ENCODE results near the gene TRIM67.
A peak's percentile ranks its signal among the peaks of the same experiment; 100 is the strongest.

TRIM67 gene

DNA sequence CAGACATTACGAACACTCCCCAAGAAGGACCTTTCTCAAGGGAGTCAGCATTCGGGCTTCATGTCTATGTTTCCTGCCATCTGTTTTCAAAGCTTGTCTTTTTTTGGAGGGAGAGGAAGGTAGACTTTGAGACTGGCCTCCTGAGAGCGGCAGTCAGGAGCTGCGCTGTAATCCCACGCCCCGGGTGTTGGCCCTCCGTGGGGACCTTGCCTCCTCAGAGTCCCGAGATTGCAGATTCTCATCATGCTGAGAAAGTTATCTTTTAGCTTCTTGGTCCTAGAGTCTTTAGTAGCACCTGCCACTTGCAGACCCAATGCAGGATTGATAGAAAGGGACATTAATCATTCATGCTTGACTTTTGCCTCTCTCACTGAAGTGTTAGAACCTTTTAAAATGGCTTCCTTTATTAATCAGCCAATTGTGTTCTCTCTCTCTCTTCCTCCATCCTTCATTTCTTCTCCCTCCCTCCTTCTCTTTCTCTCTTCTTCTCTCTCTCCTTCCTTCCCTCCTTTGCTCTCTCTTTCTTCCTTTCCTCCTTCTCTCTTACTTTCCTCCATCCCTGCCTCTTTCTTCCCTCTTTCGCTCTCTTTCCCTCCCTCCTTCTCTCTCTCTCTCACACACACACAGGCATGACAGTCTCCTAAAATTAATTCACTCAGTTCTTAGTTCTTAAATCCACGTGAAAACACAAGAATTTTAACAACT lies 54.0 kb downstream of the TRIM67 start (continued):
- no peak for TF ChIP-seq ZNF792 (tag by site-specific recombination; IDR thresholded peaks at IDR 0.05)
- TF ChIP-seq ZNF114 (tag by site-specific recombination; IDR thresholded peaks at IDR 0.05) = 0 out of 2 replicates have a peak, but pooled peaks have one; percentile 19
- peak; percentile 36; the same call in 1 of the 2 replicates for TF ChIP-seq BCL6B (tag by site-specific recombination; IDR thresholded peaks at IDR 0.05)
- peak; percentile 95 for TF ChIP-seq ZNF366 (tag by site-specific recombination; conservative IDR thresholded peaks at IDR 0.05)
- TF ChIP-seq, protein P1, sequence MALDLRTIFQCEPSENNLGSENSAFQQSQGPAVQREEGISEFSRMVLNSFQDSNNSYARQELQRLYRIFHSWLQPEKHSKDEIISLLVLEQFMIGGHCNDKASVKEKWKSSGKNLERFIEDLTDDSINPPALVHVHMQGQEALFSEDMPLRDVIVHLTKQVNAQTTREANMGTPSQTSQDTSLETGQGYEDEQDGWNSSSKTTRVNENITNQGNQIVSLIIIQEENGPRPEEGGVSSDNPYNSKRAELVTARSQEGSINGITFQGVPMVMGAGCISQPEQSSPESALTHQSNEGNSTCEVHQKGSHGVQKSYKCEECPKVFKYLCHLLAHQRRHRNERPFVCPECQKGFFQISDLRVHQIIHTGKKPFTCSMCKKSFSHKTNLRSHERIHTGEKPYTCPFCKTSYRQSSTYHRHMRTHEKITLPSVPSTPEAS (tag by site-specific recombination; IDR thresholded peaks at IDR 0.05) = no peak
- peak; percentile 96 for TF ChIP-seq PRDM1 (tag by site-specific recombination; IDR thresholded peaks at IDR 0.05)

DNA sequence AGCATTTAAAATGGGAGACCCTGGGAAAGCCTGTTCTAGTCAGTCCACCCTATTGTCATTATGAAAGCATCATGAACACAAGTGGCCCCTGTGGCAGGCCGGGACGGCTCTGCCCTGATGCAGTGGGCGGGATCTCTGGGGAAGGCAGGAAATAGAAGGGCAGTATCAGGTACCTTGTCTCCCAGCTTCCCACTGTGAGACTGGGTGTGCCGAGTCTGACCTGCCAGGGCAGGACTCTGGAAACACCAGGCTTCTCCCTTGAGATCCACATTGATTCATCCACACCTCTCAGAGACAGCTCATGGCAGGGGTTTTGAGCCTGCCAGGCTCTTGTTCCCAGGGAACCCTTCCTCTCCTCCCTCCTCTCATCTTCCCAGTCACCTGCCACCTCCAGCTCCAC lies 54.6 kb downstream of the TRIM67 start:
- no peaks in the 10 kb centered on the region for H3K4me1 ChIP-seq (ENCODE audit: control insufficient read depth, insufficient read depth, low read length)
- no peak overlapping the region for H3K4me3 ChIP-seq (ENCODE audit: low read depth, low read length)
- ChIA-PET CTCF (interaction anchor here (0.6 to 1.6 kb wide), 4 partner anchors 121 to 1418 kb away, joined by 3 to 6 read pairs (median 4); partner anchors contain the start of gene EXOC8), POLR2A (interaction anchor here (0.6 to 1.5 kb wide), 2 partner anchors 12 to 121 kb away, joined by 4 to 6 read pairs; partner anchors contain the start of genes EXOC8 and SPRTN)
- no peaks in the 10 kb centered on the region for H3K9me3 ChIP-seq (ENCODE audit: control insufficient read depth, insufficient read depth, low read depth, low read length)
- no peak overlapping the region for H3K27ac ChIP-seq (ENCODE audit: extremely low read depth, low read depth, low read length)
- H3K36me3 ChIP-seq (ENCODE audit: control insufficient read depth in 2 of 2, insufficient read depth in 1 of 2, low read length in 2 of 2) = no peaks in the 10 kb centered on the region
- TF ChIP-seq KLF10 (tag by site-specific recombination; IDR thresholded peaks at IDR 0.05) = no peak
- no peak for TF ChIP-seq PRDM6 (tag by site-specific recombination; IDR thresholded peaks at IDR 0.05)
- TF ChIP-seq, protein P2, sequence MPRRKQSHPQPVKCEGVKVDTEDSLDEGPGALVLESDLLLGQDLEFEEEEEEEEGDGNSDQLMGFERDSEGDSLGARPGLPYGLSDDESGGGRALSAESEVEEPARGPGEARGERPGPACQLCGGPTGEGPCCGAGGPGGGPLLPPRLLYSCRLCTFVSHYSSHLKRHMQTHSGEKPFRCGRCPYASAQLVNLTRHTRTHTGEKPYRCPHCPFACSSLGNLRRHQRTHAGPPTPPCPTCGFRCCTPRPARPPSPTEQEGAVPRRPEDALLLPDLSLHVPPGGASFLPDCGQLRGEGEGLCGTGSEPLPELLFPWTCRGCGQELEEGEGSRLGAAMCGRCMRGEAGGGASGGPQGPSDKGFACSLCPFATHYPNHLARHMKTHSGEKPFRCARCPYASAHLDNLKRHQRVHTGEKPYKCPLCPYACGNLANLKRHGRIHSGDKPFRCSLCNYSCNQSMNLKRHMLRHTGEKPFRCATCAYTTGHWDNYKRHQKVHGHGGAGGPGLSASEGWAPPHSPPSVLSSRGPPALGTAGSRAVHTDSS (tag by site-specific recombination; IDR thresholded peaks at IDR 0.05) = no peak
- no peak for TF ChIP-seq ZNF202 (tag by site-specific recombination; IDR thresholded peaks at IDR 0.05; ENCODE audit: borderline replicate concordance)
- no peak for TF ChIP-seq ZFP41 (tag by site-specific recombination; IDR thresholded peaks at IDR 0.05; ENCODE audit: borderline replicate concordance)
- no peak for TF ChIP-seq ZNF48 (tag by site-specific recombination; IDR thresholded peaks at IDR 0.05)
- TF ChIP-seq ZNF501 (tag by site-specific recombination; IDR thresholded peaks at IDR 0.05) = no peak
- peak; percentile 64; the same call in 1 of the 2 replicates for TF ChIP-seq KLF17 (tag by site-specific recombination; IDR thresholded peaks at IDR 0.05)
- no peak for TF ChIP-seq ZNF133 (tag by site-specific recombination; IDR thresholded peaks at IDR 0.05)
- 0 out of 2 replicates have a peak, but pooled peaks have one; percentile 8 for TF ChIP-seq ZFHX2 (tag by site-specific recombination; conservative IDR thresholded peaks at IDR 0.05)
- TF ChIP-seq ZFP3 (tag by site-specific recombination; IDR thresholded peaks at IDR 0.05; ENCODE audit: low read depth) = no peak
- no peak for TF ChIP-seq ZSCAN16 (tag by site-specific recombination; IDR thresholded peaks at IDR 0.05)
- no peak for TF ChIP-seq ZNF623 (tag by site-specific recombination; IDR thresholded peaks at IDR 0.05)
- TF ChIP-seq SP3 (tag by site-specific recombination; IDR thresholded peaks at IDR 0.05) = peak; percentile 50; the same call in 1 of the 2 replicates
- peak; percentile 43 for TF ChIP-seq ZIC2 (tag by site-specific recombination; IDR thresholded peaks at IDR 0.05)
- TF ChIP-seq, protein P3, sequence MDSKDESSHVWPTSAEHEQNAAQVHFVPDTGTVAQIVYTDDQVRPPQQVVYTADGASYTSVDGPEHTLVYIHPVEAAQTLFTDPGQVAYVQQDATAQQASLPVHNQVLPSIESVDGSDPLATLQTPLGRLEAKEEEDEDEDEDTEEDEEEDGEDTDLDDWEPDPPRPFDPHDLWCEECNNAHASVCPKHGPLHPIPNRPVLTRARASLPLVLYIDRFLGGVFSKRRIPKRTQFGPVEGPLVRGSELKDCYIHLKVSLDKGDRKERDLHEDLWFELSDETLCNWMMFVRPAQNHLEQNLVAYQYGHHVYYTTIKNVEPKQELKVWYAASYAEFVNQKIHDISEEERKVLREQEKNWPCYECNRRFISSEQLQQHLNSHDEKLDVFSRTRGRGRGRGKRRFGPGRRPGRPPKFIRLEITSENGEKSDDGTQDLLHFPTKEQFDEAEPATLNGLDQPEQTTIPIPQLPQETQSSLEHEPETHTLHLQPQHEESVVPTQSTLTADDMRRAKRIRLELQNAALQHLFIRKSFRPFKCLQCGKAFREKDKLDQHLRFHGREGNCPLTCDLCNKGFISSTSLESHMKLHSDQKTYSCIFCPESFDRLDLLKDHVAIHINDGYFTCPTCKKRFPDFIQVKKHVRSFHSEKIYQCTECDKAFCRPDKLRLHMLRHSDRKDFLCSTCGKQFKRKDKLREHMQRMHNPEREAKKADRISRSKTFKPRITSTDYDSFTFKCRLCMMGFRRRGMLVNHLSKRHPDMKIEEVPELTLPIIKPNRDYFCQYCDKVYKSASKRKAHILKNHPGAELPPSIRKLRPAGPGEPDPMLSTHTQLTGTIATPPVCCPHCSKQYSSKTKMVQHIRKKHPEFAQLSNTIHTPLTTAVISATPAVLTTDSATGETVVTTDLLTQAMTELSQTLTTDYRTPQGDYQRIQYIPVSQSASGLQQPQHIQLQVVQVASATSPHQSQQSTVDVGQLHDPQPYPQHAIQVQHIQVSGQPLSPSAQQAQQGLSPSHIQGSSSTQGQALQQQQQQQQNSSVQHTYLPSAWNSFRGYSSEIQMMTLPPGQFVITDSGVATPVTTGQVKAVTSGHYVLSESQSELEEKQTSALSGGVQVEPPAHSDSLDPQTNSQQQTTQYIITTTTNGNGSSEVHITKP (tag by site-specific recombination; IDR thresholded peaks at IDR 0.05) = no peak
- peak; percentile 20; the same call in 1 of the 2 replicates for TF ChIP-seq SP2 (tag by site-specific recombination; IDR thresholded peaks at IDR 0.05)
- TF ChIP-seq ZBTB6 (tag by site-specific recombination; IDR thresholded peaks at IDR 0.05) = no peak
- TF ChIP-seq ZNF600 (tag by site-specific recombination; IDR thresholded peaks at IDR 0.05) = no peak
